HEK293 (cell line): ENCODE data around the gene KPNA4.
A peak's percentile ranks its signal among the peaks of the same experiment; 100 is the strongest.

Experiments used
- HOXA7 ChIP-seq: sonication (generic); formaldehyde crosslinking; IDR thresholded peaks from 2 replicates; pipeline ENCODE4 v1.8.1; 2022; ENCODE audit warnings: missing genetic modification reagents, borderline replicate concordance
- HOXC10 ChIP-seq: sonication (generic); formaldehyde crosslinking; IDR thresholded peaks from 2 replicates; pipeline ENCODE4 v1.8.1; 2023; ENCODE audit warnings: mild to moderate bottlenecking, missing genetic modification reagents
- SP2 ChIP-seq: fragments of 450-650 bp; formaldehyde crosslinking; IDR thresholded peaks from 2 replicates; pipeline ENCODE4 v1.5.1; 2016; ENCODE audit warnings: missing biosample characterization, missing genetic modification characterization
- ZBTB17 ChIP-seq: fragments of 450-650 bp; formaldehyde crosslinking; IDR thresholded peaks from 2 replicates; pipeline ENCODE4 v1.5.1; 2016; ENCODE audit warnings: missing biosample characterization, missing genetic modification characterization
- ZBTB8A ChIP-seq: fragments of 450-650 bp; formaldehyde crosslinking; IDR thresholded peaks from 2 replicates; pipeline ENCODE4 v1.5.1; 2016; ENCODE audit warnings: missing biosample characterization, missing genetic modification characterization
- ZNF24 ChIP-seq: fragments of 450-650 bp; formaldehyde crosslinking; IDR thresholded peaks from 2 replicates; pipeline ENCODE4 v1.5.1; 2016; ENCODE audit warnings: missing biosample characterization, missing genetic modification characterization
- ZNF335 ChIP-seq: fragments of 450-650 bp; formaldehyde crosslinking; conservative IDR thresholded peaks from 2 replicates; pipeline ENCODE4 v1.5.1; 2016; ENCODE audit warnings: missing biosample characterization, missing genetic modification characterization
- ZNF341 ChIP-seq: fragments of 450-650 bp; formaldehyde crosslinking; IDR thresholded peaks from 2 replicates; pipeline ENCODE4; 2016; ENCODE audit warnings: low read depth, missing biosample characterization, missing genetic modification characterization
- ZNF350 ChIP-seq: fragments of 450-650 bp; formaldehyde crosslinking; IDR thresholded peaks from 2 replicates; pipeline ENCODE4 v1.5.0; 2017; ENCODE audit warnings: missing biosample characterization, mild to moderate bottlenecking, missing genetic modification characterization
- ZNF558 ChIP-seq: fragments of 450-650 bp; formaldehyde crosslinking; IDR thresholded peaks from 2 replicates; pipeline ENCODE4 v1.5.1; 2016; ENCODE audit warnings: missing biosample characterization, missing genetic modification characterization
- ZNF561 ChIP-seq: fragments of 450-650 bp; IDR thresholded peaks from 2 replicates; pipeline ENCODE4 v1.5.1; 2018; ENCODE audit warnings: missing biosample characterization, missing genetic modification characterization, borderline replicate concordance
- ZNF610 ChIP-seq: fragments of 450-650 bp; formaldehyde crosslinking; IDR thresholded peaks from 2 replicates; pipeline ENCODE4 v1.5.1; 2016; ENCODE audit warnings: missing biosample characterization, missing genetic modification characterization, borderline replicate concordance
- ZNF629 ChIP-seq: fragments of 450-650 bp; formaldehyde crosslinking; IDR thresholded peaks from 2 replicates; pipeline ENCODE4 v1.5.1; 2017; ENCODE audit warnings: missing biosample characterization, missing genetic modification characterization
- ZNF660 ChIP-seq: fragments of 450-650 bp; IDR thresholded peaks from 2 replicates; pipeline ENCODE4 v1.5.1; 2018; ENCODE audit warnings: missing biosample characterization, mild to moderate bottlenecking, missing genetic modification characterization
- ZXDB ChIP-seq: fragments of 450-650 bp; formaldehyde crosslinking; IDR thresholded peaks from 2 replicates; pipeline ENCODE4 v1.5.1; 2016; ENCODE audit warnings: missing biosample characterization, missing genetic modification characterization
- TF ChIP-seq, protein P1 (sequence below): fragments of 450-650 bp; formaldehyde crosslinking; IDR thresholded peaks from 2 replicates; pipeline ENCODE4 v1.5.1; 2016; ENCODE audit warnings: missing biosample characterization, missing genetic modification characterization
- TF ChIP-seq, protein P2 (sequence below): fragments of 450-650 bp; IDR thresholded peaks from 2 replicates; pipeline ENCODE4 v1.5.1; 2018; ENCODE audit warnings: missing biosample characterization, mild to moderate bottlenecking, missing genetic modification characterization
- TF ChIP-seq, protein P3 (sequence below): fragments of 450-650 bp; formaldehyde crosslinking; IDR thresholded peaks from 2 replicates; pipeline ENCODE4 v1.5.1; 2017; ENCODE audit warnings: missing biosample characterization, mild to moderate bottlenecking, missing genetic modification characterization, moderate library complexity
- TF ChIP-seq, protein P4 (sequence below): fragments of 450-650 bp; formaldehyde crosslinking; IDR thresholded peaks from 2 replicates; pipeline ENCODE4 v1.5.1; 2016; ENCODE audit warnings: missing biosample characterization, missing genetic modification characterization
- TF ChIP-seq, protein P5 (sequence below): fragments of 450-650 bp; formaldehyde crosslinking; IDR thresholded peaks from 2 replicates; pipeline ENCODE4 v1.5.1; 2016; ENCODE audit warnings: missing biosample characterization, missing genetic modification characterization
- TF ChIP-seq, protein P6 (sequence below): fragments of 450-650 bp; formaldehyde crosslinking; IDR thresholded peaks from 2 replicates; pipeline ENCODE4 v1.5.1; 2017; ENCODE audit warnings: missing biosample characterization, missing genetic modification characterization

KPNA4 gene

DNA sequence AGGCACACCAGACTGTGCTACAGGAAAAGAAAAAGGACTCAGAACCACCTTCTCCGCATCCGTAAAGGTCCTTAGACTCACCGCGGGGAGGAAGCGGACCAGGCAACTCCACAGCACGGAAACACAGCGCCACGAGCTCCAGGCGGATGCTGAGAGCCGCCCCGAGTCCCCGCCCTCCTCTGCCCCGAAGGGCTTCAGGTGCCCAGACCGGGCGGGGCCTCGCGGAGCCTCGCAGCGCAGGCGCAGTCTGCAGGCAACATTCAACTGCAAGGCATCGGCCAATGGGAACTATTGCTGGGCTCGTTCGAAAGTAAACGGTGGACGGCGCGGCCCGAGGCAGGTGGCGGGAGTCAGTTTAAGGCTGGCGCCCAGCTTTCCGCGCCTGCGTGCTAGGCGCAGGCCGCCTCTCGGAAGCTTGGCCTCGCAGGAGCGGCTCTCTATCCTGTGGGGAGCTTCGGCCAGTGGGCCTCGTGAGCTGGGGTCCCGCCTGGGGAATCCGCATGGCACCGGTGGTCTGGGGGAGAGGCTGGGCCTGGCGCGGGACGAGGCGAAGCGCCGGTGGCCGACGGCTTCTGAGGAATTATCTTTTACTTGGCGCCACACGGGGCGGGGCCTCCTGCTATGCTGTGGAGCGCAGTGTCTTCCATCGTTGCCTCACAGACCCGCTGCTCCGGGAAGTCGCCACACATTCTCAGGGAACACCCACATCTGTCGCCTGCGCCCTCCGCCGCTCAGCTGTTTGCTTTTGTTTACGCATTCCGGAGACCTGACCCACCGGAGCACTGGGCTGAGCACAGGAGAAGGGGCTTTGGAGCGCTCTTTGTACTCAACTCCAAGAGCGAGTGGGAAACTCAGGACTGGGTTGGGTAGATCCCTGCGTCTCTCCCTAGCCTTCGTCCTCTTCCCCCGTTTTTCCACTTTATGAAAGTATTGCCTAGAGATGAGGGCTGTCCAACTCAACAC lies 115.5 kb downstream of the KPNA4 start, which contains the start of gene TRIM59 (continued):
- TF ChIP-seq, protein P1, sequence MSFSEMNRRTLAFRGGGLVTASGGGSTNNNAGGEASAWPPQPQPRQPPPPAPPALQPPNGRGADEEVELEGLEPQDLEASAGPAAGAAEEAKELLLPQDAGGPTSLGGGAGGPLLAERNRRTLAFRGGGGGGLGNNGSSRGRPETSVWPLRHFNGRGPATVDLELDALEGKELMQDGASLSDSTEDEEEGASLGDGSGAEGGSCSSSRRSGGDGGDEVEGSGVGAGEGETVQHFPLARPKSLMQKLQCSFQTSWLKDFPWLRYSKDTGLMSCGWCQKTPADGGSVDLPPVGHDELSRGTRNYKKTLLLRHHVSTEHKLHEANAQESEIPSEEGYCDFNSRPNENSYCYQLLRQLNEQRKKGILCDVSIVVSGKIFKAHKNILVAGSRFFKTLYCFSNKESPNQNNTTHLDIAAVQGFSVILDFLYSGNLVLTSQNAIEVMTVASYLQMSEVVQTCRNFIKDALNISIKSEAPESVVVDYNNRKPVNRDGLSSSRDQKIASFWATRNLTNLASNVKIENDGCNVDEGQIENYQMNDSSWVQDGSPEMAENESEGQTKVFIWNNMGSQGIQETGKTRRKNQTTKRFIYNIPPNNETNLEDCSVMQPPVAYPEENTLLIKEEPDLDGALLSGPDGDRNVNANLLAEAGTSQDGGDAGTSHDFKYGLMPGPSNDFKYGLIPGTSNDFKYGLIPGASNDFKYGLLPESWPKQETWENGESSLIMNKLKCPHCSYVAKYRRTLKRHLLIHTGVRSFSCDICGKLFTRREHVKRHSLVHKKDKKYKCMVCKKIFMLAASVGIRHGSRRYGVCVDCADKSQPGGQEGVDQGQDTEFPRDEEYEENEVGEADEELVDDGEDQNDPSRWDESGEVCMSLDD (tag by site-specific recombination) = 0 out of 2 replicates have a peak, but pooled peaks have one; percentile 8
- TF ChIP-seq SP2 (peak; percentile 77), HOXC10 (CRISPR knock-in tag) (peak; percentile 89; the same call in 1 of the 2 replicates), ZBTB8A (tag by site-specific recombination) (peak; percentile 98), ZNF335 (peak; percentile 96), ZNF24 (tag by site-specific recombination) (no peak), ZNF660 (tag by site-specific recombination) (peak; percentile 2; the same call in 1 of the 2 replicates), ZNF341 (tag by site-specific recombination) (0 out of 2 replicates have a peak, but pooled peaks have one; percentile 60), ZNF558 (tag by site-specific recombination) (no peak), HOXA7 (peak; percentile 94; the same call in 1 of the 2 replicates), ZNF350 (no peak), ZBTB17 (peak; percentile 53), ZNF629 (tag by site-specific recombination) (peak; percentile 45; the same call in 1 of the 2 replicates), ZNF561 (peak; percentile 35; the same call in 1 of the 2 replicates), ZNF610 (tag by site-specific recombination) (peak; percentile 68), ZXDB (peak; percentile 39; the same call in 1 of the 2 replicates)
- TF ChIP-seq, protein P2, sequence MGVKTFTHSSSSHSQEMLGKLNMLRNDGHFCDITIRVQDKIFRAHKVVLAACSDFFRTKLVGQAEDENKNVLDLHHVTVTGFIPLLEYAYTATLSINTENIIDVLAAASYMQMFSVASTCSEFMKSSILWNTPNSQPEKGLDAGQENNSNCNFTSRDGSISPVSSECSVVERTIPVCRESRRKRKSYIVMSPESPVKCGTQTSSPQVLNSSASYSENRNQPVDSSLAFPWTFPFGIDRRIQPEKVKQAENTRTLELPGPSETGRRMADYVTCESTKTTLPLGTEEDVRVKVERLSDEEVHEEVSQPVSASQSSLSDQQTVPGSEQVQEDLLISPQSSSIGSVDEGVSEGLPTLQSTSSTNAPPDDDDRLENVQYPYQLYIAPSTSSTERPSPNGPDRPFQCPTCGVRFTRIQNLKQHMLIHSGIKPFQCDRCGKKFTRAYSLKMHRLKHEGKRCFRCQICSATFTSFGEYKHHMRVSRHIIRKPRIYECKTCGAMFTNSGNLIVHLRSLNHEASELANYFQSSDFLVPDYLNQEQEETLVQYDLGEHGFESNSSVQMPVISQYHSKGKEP (tag by site-specific recombination) = no peak
- TF ChIP-seq, protein P3, sequence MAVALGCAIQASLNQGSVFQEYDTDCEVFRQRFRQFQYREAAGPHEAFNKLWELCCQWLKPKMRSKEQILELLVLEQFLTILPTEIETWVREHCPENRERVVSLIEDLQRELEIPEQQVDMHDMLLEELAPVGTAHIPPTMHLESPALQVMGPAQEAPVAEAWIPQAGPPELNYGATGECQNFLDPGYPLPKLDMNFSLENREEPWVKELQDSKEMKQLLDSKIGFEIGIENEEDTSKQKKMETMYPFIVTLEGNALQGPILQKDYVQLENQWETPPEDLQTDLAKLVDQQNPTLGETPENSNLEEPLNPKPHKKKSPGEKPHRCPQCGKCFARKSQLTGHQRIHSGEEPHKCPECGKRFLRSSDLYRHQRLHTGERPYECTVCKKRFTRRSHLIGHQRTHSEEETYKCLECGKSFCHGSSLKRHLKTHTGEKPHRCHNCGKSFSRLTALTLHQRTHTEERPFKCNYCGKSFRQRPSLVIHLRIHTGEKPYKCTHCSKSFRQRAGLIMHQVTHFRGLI (tag by site-specific recombination) = peak; percentile 10; the same call in 1 of the 2 replicates
- TF ChIP-seq, protein P4, sequence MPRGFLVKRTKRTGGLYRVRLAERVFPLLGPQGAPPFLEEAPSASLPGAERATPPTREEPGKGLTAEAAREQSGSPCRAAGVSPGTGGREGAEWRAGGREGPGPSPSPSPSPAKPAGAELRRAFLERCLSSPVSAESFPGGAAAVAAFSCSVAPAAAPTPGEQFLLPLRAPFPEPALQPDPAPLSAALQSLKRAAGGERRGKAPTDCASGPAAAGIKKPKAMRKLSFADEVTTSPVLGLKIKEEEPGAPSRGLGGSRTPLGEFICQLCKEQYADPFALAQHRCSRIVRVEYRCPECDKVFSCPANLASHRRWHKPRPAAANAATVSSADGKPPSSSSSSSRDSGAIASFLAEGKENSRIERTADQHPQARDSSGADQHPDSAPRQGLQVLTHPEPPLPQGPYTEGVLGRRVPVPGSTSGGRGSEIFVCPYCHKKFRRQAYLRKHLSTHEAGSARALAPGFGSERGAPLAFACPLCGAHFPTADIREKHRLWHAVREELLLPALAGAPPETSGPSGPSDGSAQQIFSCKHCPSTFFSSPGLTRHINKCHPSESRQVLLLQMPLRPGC (tag by site-specific recombination) = 0 out of 2 replicates have a peak, but pooled peaks have one; percentile 36
- TF ChIP-seq, protein P5, sequence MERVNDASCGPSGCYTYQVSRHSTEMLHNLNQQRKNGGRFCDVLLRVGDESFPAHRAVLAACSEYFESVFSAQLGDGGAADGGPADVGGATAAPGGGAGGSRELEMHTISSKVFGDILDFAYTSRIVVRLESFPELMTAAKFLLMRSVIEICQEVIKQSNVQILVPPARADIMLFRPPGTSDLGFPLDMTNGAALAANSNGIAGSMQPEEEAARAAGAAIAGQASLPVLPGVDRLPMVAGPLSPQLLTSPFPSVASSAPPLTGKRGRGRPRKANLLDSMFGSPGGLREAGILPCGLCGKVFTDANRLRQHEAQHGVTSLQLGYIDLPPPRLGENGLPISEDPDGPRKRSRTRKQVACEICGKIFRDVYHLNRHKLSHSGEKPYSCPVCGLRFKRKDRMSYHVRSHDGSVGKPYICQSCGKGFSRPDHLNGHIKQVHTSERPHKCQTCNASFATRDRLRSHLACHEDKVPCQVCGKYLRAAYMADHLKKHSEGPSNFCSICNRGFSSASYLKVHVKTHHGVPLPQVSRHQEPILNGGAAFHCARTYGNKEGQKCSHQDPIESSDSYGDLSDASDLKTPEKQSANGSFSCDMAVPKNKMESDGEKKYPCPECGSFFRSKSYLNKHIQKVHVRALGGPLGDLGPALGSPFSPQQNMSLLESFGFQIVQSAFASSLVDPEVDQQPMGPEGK = 0 out of 2 replicates have a peak, but pooled peaks have one; percentile 78
- TF ChIP-seq, protein P6, sequence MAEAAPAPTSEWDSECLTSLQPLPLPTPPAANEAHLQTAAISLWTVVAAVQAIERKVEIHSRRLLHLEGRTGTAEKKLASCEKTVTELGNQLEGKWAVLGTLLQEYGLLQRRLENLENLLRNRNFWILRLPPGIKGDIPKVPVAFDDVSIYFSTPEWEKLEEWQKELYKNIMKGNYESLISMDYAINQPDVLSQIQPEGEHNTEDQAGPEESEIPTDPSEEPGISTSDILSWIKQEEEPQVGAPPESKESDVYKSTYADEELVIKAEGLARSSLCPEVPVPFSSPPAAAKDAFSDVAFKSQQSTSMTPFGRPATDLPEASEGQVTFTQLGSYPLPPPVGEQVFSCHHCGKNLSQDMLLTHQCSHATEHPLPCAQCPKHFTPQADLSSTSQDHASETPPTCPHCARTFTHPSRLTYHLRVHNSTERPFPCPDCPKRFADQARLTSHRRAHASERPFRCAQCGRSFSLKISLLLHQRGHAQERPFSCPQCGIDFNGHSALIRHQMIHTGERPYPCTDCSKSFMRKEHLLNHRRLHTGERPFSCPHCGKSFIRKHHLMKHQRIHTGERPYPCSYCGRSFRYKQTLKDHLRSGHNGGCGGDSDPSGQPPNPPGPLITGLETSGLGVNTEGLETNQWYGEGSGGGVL (tag by site-specific recombination) = no peak
